GM13977 (cell line): ENCODE measurements around the gene EMC7.
"Not testable (repeated sequence)": the region's sequence is repeated elsewhere in the genome, so short reads cannot be mapped to it uniquely, and the experiment has no call there.

Source experiments
- DNase-seq: peaks from one replicate; pipeline ENCODE4 v3.0.0; 2012; ENCODE audit warnings: low spot score
- in situ Hi-C: fragments of 300-500 bp; cut with MboI; formaldehyde crosslinking; loops from one replicate; pipeline ENCODE4 v1.12.0; 2022; ENCODE audit warnings: low sequenced_read_pairs, low pct_unique_long_range_greater_than_20kb, mixed read lengths, inconsistent platforms; ENCODE audit not compliant: unreplicated experiment
- TF ChIP-seq, protein P1 (sequence below): IDR thresholded peaks from 2 replicates; pipeline ENCODE4 v1.5.1; 2012; ENCODE audit warnings: mild to moderate bottlenecking, control low read depth; ENCODE audit not compliant: insufficient read depth; ENCODE audit errors: extremely low read depth, missing control alignments

EMC7 gene

DNA sequence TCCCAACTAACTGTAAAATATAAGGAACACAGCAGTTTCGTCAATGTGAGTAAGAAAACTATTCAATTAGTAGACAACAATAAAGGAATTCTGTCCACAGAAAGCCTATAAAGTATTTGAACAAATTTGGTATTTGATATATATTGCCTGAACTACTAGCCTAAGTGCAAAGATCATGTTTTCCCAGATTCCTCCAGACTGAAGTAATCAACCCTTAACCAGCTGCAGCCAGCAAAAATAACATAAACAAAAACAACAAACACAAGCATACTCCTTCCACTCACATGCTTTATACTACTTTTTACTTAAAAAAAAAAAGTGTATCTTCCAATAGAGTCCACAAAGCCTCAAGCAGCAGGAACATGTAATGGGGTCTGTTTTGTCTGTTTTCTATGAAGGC lies 24.3 kb upstream of the EMC7 start:
- in situ Hi-C loops = no loop called here
- no peak for DNase-seq
- TF ChIP-seq, protein P1, sequence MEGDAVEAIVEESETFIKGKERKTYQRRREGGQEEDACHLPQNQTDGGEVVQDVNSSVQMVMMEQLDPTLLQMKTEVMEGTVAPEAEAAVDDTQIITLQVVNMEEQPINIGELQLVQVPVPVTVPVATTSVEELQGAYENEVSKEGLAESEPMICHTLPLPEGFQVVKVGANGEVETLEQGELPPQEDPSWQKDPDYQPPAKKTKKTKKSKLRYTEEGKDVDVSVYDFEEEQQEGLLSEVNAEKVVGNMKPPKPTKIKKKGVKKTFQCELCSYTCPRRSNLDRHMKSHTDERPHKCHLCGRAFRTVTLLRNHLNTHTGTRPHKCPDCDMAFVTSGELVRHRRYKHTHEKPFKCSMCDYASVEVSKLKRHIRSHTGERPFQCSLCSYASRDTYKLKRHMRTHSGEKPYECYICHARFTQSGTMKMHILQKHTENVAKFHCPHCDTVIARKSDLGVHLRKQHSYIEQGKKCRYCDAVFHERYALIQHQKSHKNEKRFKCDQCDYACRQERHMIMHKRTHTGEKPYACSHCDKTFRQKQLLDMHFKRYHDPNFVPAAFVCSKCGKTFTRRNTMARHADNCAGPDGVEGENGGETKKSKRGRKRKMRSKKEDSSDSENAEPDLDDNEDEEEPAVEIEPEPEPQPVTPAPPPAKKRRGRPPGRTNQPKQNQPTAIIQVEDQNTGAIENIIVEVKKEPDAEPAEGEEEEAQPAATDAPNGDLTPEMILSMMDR = no peak

DNA sequence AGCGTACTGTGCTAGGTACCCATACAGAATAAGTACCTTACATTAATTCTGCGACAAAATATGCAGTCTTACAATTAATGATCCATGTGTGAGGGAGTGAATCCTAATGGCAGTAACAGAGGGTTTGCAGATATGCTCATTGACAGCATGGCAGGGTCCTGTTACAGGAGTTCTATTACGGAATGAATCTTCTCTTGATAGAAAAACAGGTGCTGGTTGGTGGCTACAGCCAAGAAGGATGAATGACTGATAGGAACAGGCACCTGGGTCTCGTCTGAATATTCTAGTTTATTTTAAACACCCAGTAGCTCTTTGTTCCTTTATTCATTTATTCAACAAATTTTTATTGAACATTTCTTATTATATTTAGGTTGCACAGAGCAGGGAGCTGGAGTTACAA lies 23.0 kb upstream of the EMC7 start:
- DNase-seq = no peak
- in situ Hi-C loops = loop anchor here (25.0 kb wide), 1 partner anchor 88 kb away; the partner anchor contains the start of gene KATNBL1
- TF ChIP-seq, protein P1 = no peak

DNA sequence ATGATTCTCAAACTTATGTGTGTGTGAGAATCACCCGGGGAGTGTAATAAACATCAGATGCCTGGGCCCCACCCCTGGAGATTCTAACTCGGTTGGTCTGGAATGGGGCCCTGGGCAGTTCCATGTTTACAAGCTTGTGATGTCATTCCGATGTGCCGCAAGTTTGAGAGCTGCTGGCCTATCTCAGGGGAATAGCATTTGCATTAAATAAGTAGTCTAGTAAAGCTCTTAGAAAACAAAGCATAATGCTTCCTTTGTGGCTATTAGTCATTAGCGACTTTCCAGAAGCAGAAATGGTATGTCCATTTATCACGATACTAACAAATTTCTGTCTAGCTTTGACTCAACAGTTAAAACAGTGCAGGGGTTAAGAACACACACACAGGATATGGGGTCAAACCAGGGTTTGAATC lies 21.1 kb upstream of the EMC7 start:
- in situ Hi-C loops = loop anchor here (25.0 kb wide), 1 partner anchor 90 kb away; the partner anchor contains the start of gene KATNBL1
- TF ChIP-seq, protein P1 = no peak
- no peak for DNase-seq

DNA sequence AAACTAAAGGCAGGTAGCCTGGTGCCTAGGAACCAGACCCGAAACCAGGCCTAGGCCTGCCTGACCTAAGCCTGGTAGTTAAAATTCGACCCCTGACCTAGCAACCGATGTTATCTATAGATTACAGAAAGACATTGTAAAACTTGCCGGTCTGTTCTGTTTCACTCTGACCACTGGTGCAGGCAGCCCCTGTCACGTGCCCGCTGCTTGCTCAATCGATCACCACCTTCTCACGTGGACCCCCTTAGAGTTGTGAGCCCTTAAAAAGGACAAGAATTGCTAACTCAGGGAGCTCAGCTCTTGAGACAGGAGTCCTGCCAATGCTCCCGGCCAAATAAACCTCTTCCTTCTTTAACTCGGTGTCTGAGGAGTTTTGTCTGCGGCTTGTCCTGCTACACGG lies 20.1 kb upstream of the EMC7 start:
- in situ Hi-C loops = loop anchor here (25.0 kb wide), 1 partner anchor 91 kb away; the partner anchor contains the start of gene KATNBL1
- DNase-seq = not testable (repeated sequence)

DNA sequence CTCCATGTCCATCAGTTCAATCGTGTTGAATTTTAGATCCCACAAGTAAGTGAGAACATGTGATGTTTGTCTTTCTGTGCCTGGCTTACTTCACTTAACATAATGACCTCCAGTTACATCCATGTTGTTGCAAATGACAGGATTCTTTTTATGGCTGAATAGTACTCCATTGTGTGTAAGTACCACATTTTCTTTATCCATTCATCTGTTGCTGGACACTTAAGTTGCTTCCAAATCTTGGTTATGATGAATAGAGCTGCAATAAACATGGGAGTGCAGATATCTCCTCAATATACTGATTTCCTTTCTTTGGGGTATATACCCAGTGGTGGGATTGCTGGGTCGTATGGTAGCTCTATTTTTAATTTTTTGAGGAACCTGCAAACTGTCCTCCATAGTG lies 18.8 kb upstream of the EMC7 start:
- DNase-seq = not testable (repeated sequence)
- in situ Hi-C loops = loop anchor here (25.0 kb wide), 1 partner anchor 92 kb away; the partner anchor contains the start of gene KATNBL1

DNA sequence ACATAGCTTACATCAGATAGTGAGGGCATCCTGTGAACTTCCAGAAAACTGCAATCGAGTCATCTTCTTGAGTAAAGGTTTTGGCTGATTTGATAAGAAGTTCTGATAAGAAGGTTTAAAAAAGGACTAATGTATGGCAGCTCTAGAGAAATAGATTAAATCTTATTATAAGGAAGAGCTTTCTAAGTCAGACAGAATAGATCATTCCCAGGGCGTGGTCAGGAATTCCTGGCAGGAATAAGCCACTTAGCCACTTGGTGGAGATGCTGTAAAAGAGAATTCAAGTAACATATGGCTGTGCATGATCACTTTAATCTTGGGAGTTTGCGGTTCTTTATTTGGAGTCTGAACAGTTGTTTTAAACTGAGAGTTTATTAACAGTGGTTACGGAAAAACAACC lies 17.6 kb upstream of the EMC7 start:
- in situ Hi-C loops = loop anchor here (25.0 kb wide), 1 partner anchor 93 kb away; the partner anchor contains the start of gene KATNBL1
- TF ChIP-seq, protein P1 = no peak
- DNase-seq = no peak

DNA sequence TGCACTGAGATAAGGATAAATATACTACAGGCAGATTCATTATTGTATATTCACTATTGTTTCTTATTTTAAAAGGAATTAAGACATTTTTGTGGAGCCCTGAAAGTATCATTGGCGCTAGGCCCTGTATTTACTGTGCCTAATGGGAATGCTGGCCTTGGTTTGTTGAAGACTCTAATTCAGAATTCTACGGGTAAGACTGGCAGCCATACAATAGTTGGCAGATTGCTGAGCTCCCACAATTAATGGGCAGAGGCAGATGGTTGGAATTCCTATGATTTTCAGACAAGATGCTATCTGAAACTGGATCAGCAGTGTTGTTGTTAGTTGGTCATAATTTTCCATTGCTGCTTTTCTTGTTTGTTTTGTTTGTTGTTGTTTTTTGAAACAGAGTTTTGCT lies 15.0 kb upstream of the EMC7 start:
- TF ChIP-seq, protein P1 = no peak
- no peak for DNase-seq
- in situ Hi-C loops = loop anchor here (25.0 kb wide), 1 partner anchor 96 kb away; the partner anchor contains the start of gene KATNBL1

DNA sequence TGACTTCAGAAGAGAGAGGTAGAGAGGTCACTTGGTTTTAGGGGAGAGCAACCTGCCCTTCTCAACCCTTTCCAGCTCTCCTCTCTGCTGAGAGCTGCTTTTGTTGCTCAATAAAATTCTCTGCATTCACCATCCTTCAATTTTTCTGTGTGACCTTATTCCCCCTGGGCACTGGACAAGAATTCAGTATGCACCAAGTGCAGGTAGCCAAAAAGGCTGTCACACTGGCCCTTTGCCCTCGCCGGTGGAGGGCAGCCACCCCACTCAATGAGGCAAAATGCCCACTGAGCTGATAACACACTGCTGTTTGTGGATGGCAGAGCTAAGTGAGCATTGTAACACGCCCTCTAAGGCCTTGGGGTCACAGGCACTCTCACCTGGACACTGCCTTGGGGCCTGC lies 13.1 kb upstream of the EMC7 start:
- DNase-seq = no peak
- TF ChIP-seq, protein P1 = no peak
- in situ Hi-C loops = loop anchor here (25.0 kb wide), 1 partner anchor 98 kb away; the partner anchor contains the start of gene KATNBL1
